Measurements from ENCODE around the gene LTA. TPM values are rescaled to one million over a fixed set of nuclear protein-coding genes. Genes with fewer than 3 reads are reported as not detected.
A peak's percentile ranks its signal among the peaks of the same experiment; 100 is the strongest.

LTA gene
- total and polyA plus RNA-seq, 2 experiments from 2014 or later: not detected

GRCh38 chr6:31547727-31548543, 24.2 kb upstream of the LTA start:
- DNase-seq (ENCODE audit: low spot score): peak; percentile 17
- Histone ChIP-seq H2AFZ (no peak overlapping the region), H3K27ac (ENCODE audit: low read depth) (peak overlapping the region; percentile 46), H3F3A (replicated peaks; ENCODE audit: low read depth) (0 out of 2 replicates have a peak, but pooled peaks cover 4% of the 10 kb centered on the region), H3K79me2 (replicated peaks; ENCODE audit: insufficient read depth) (peaks cover 16% of the 10 kb centered on the region), H3K4me2 (peak overlapping the region; percentile 72), H3K4me1 (ENCODE audit: insufficient read depth) (peaks cover 10% of the 10 kb centered on the region; the same call in 1 of the 2 replicates), H3K27me3 (ENCODE audit: insufficient read depth) (no peaks in the 10 kb centered on the region), H4K20me1 (replicated peaks; ENCODE audit: insufficient read depth) (no peaks in the 10 kb centered on the region), H3K36me3 (ENCODE audit: insufficient read depth) (0 out of 2 replicates have a peak, but pooled peaks cover 8% of the 10 kb centered on the region), H3K4me3 (peak overlapping the region; percentile 58), H3K9me2 (ENCODE audit: insufficient read depth) (no peaks in the 10 kb centered on the region)
- H3K4me3 Mint-ChIP-seq: peak overlapping the region; percentile 76
- TF ChIP-seq POLR2AphosphoS5 (IDR thresholded peaks at IDR 0.05; ENCODE audit: low read depth) (no peak), CREB1 (CRISPR knock-in tag; IDR thresholded peaks at IDR 0.05; ENCODE audit: low read depth) (no peak), EZH2phosphoT487 (IDR thresholded peaks at IDR 0.05; ENCODE audit: unreplicated experiment) (no peak), STAT1 (IDR thresholded peaks at IDR 0.05; ENCODE audit: unreplicated experiment) (no peak), ZNF114 (CRISPR knock-in tag; IDR thresholded peaks at IDR 0.05) (no peak), REST (IDR thresholded peaks at IDR 0.05; ENCODE audit: unreplicated experiment) (no peak), EZH2 (IDR thresholded peaks at IDR 0.05; ENCODE audit: low read depth, unreplicated experiment) (no peak), NANOG (IDR thresholded peaks at IDR 0.05; ENCODE audit: borderline replicate concordance) (no peak), ZNF462 (CRISPR knock-in tag; IDR thresholded peaks at IDR 0.05) (no peak), JUNB (IDR thresholded peaks at IDR 0.05; ENCODE audit: unreplicated experiment) (no peak), CTCF (conservative IDR thresholded peaks at IDR 0.05; ENCODE audit: low read depth in 2 of 2) (no peak), ZNF331 (CRISPR knock-in tag; IDR thresholded peaks at IDR 0.05; ENCODE audit: low read depth) (no peak)
- TF ChIP-seq, protein P1, sequence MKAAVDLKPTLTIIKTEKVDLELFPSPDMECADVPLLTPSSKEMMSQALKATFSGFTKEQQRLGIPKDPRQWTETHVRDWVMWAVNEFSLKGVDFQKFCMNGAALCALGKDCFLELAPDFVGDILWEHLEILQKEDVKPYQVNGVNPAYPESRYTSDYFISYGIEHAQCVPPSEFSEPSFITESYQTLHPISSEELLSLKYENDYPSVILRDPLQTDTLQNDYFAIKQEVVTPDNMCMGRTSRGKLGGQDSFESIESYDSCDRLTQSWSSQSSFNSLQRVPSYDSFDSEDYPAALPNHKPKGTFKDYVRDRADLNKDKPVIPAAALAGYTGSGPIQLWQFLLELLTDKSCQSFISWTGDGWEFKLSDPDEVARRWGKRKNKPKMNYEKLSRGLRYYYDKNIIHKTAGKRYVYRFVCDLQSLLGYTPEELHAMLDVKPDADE (IDR thresholded peaks at IDR 0.05): no peak
- H3K4me1 Mint-ChIP-seq: peaks cover 18% of the 10 kb centered on the region
- no peaks in the 10 kb centered on the region for H3K9me3 Mint-ChIP-seq
- H3K36me3 Mint-ChIP-seq (ENCODE audit: low read depth): peaks cover 25% of the 10 kb centered on the region
- peak overlapping the region; percentile 95 for H3K27ac Mint-ChIP-seq
- H3K27me3 Mint-ChIP-seq (ENCODE audit: insufficient read depth, low read depth, poor library complexity): peaks cover 5% of the 10 kb centered on the region
- ATAC-seq: no peak

Measured in GM23338 (cell line).